Measurements from ENCODE around the gene SLAMF6. TPM values are rescaled to one million over a fixed set of nuclear protein-coding genes. Genes with fewer than 3 reads are reported as not detected.
"Not testable (repeated sequence)": the region's sequence is repeated elsewhere in the genome, so short reads cannot be mapped to it uniquely, and the experiment has no call there.

Gene SLAMF6
- total RNA-seq, 6 donors from 2014 or later, result 2.7 to 10.7 (median 3.4) TPM

DNA sequence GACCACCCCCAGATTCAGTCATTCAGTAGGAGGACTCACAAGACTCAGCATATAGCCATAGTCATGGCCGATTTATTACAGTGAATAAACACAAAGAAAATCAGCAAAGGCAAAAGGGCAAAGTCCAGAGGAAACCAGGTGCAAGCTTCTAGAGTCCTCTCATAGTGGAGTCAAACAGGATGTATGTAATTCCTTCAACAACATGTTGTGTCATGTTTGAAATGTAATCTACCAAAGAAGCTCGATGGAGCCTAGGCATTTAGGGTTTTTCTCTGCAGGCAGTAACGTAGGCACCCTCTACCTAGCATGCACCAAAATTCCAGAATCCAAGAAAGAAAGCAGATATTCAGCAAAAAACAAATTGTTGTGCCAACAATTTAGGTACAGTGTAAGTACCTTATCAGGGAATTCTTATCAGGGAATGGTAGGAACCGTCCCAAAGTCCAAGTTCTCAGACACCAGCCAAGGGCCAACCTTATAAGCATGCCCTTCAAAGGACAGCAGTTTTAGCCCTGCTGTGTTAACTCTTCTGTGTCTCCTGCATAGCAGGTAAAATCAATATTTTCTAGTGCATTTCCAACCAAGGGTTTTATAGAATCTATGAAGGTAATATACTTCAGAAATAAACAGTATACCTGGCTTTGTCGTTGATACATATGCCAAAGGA is 16.1 kb upstream of the SLAMF6 start:
- WGBS, 2 donors, result 70 to 80% methylated on average over 5 of the region's 5 CpGs

DNA sequence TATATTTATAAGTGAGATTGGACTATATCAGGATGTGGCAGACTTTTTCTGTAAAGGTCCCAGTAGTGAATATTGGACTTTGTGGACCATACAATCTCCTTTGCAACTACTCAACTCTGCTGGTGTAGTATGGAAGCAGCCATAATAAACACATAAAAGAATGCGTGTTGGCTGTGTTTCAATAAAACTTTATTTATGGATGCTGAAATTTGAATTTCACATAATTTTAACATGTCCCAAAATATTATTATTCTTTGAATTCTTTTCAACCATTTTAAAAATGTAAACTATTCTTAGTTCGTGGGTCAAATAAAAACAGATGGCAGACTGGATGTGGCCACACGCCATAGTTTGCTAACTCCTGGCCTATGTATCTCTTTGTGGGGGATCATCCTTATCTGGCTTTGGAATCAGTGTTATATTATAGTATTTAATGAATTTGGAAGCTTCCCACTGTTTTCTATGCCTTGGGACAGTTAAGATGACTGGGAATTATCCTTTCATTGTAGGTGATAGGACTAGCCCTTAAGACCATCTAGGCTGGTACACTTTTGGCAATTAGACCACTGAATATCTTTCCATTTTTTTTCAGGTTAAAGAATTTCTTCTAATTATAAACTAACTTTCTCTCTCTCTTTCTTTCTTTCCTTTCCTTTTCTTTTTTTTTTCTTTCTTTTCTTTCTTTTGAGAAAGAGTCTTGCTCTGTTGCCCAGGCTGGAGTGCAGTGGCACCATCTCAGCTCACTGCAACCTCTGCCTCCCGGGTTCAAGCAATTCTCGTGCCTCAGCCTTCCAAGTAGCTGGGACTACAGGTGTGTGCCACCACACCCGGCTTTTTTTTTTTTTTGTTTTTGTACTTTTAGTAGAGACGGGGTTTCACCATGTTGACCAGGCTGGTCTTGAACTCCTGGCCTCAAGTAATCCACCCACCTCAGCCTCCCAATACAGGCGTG is 14.9 kb upstream of the SLAMF6 start:
- no peak overlapping the region for H3K27ac ChIP-seq
- peaks cover 4 to 17% (median 12%) of the 10 kb centered on the region in 4 donors for H3K4me1 ChIP-seq
- H3K9me3 ChIP-seq, result peaks cover 6 to 17% (median 11%) of the 10 kb centered on the region in 4 donors
- no peak overlapping the region for H3K4me3 ChIP-seq
- H3K27me3 ChIP-seq, result no peaks in the 10 kb centered on the region
- ATAC-seq (ENCODE audit: low FRiP score in 2 of 2) (no peak), DNase-seq (no peak)
- WGBS, 2 donors, result 90 to 95% methylated on average over 8 of the region's 8 CpGs
- no peaks in the 10 kb centered on the region for H3K36me3 ChIP-seq
- no peak for TF ChIP-seq EP300 (IDR thresholded peaks at IDR 0.05)
- TF ChIP-seq POLR2AphosphoS5 (IDR thresholded peaks at IDR 0.05), result no peak
- TF ChIP-seq POLR2A (IDR thresholded peaks at IDR 0.05), result no peak
- TF ChIP-seq, protein P1, sequence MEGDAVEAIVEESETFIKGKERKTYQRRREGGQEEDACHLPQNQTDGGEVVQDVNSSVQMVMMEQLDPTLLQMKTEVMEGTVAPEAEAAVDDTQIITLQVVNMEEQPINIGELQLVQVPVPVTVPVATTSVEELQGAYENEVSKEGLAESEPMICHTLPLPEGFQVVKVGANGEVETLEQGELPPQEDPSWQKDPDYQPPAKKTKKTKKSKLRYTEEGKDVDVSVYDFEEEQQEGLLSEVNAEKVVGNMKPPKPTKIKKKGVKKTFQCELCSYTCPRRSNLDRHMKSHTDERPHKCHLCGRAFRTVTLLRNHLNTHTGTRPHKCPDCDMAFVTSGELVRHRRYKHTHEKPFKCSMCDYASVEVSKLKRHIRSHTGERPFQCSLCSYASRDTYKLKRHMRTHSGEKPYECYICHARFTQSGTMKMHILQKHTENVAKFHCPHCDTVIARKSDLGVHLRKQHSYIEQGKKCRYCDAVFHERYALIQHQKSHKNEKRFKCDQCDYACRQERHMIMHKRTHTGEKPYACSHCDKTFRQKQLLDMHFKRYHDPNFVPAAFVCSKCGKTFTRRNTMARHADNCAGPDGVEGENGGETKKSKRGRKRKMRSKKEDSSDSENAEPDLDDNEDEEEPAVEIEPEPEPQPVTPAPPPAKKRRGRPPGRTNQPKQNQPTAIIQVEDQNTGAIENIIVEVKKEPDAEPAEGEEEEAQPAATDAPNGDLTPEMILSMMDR (IDR thresholded peaks at IDR 0.05), result no peak

More for the DNA sequence above, 16.1 kb upstream of the SLAMF6 start:
- no peak overlapping the region for H3K4me3 ChIP-seq
- no peak for DNase-seq
- H3K4me1 ChIP-seq, result peaks cover 4 to 17% (median 12%) of the 10 kb centered on the region in 4 donors
- H3K27ac ChIP-seq, result peak overlapping the region in 1 of 4 donors; percentile 58
- ATAC-seq (ENCODE audit: low FRiP score in 2 of 2), result no peak
- H3K9me3 ChIP-seq, result peaks cover 6 to 14% (median 11%) of the 10 kb centered on the region in 4 donors
- no peaks in the 10 kb centered on the region for H3K27me3 ChIP-seq
- TF ChIP-seq POLR2A (IDR thresholded peaks at IDR 0.05) (no peak), EP300 (IDR thresholded peaks at IDR 0.05) (no peak), POLR2AphosphoS5 (IDR thresholded peaks at IDR 0.05) (no peak)
- TF ChIP-seq, protein P1 (IDR thresholded peaks at IDR 0.05), result no peak
- no peaks in the 10 kb centered on the region for H3K36me3 ChIP-seq

DNA sequence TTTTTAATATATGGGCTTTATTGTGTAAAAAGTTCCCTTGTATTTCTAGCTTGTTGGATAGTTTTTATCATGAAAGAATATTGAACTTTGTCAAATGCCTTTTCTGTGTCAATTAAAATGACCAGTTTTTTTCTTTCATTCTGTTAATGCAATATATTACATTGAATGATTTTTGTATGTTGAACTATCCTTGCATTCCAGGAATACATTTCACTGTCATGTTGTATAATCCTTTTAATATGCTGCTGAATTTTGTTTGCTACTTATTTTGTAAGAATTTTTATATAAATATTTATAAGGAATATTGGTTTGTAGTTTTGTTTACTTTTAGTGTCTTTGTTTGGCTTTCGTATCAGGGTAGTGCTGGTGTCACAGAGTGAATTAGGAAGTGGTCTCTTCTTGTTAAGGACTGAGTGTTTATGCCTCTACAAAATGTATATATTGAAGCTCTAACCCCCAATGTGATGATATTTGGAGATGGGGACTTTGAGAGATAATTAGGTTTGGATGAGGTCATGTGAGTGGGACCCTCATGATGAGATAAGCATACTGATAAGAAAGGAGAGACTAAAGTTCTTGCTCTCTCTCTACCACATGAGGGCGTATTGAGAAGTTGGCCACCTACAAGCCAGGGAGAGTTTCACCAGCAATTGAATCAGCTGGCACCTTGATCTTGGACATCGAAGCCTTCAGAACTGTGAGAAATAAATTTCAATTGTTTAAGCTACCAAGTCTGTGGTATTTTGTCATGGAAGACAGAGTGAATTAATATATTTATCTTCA is 12.0 kb upstream of the SLAMF6 start:
- DNase-seq (no peak), ATAC-seq (ENCODE audit: low FRiP score in 2 of 2) (no peak)
- 72 to 84% methylated on average over 3 of the region's 3 CpGs for WGBS, 2 donors
- H3K4me1 ChIP-seq, result peaks cover 3 to 9% (median 4%) of the 10 kb centered on the region in 4 donors
- H3K9me3 ChIP-seq, result peaks cover 6 to 17% (median 11%) of the 10 kb centered on the region in 4 donors
- H3K36me3 ChIP-seq, result no peaks in the 10 kb centered on the region
- H3K4me3 ChIP-seq, result no peak overlapping the region
- no peak overlapping the region for H3K27ac ChIP-seq
- TF ChIP-seq EP300 (IDR thresholded peaks at IDR 0.05) (no peak), POLR2AphosphoS5 (IDR thresholded peaks at IDR 0.05) (no peak), POLR2A (IDR thresholded peaks at IDR 0.05) (no peak)
- TF ChIP-seq, protein P1 (IDR thresholded peaks at IDR 0.05), result no peak
- no peaks in the 10 kb centered on the region for H3K27me3 ChIP-seq

DNA sequence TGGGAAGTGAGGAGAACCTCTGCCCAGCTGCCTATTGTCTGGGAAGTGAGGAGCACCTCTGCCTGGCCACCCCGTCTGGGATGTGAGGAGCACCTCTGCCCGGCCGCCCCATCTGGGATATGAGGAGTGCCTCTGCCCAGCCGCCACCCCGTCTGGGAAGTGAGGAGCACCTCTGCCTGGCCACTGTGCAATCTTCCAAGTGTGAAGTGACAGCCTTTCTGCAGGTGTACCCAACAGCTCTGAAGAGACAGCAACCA is 9.4 kb upstream of the SLAMF6 start:
- not testable (repeated sequence) for H3K27me3 ChIP-seq; H3K36me3 ChIP-seq; DNase-seq; H3K27ac ChIP-seq; H3K4me3 ChIP-seq; H3K4me1 ChIP-seq; ATAC-seq (ENCODE audit: low FRiP score in 2 of 2)
- WGBS, 2 donors, result 82 to 90% methylated on average over 3 to 4 of the region's 5 CpGs
- H3K9me3 ChIP-seq, result peaks cover 6 to 17% (median 11%) of the 10 kb centered on the region in 4 donors

DNA sequence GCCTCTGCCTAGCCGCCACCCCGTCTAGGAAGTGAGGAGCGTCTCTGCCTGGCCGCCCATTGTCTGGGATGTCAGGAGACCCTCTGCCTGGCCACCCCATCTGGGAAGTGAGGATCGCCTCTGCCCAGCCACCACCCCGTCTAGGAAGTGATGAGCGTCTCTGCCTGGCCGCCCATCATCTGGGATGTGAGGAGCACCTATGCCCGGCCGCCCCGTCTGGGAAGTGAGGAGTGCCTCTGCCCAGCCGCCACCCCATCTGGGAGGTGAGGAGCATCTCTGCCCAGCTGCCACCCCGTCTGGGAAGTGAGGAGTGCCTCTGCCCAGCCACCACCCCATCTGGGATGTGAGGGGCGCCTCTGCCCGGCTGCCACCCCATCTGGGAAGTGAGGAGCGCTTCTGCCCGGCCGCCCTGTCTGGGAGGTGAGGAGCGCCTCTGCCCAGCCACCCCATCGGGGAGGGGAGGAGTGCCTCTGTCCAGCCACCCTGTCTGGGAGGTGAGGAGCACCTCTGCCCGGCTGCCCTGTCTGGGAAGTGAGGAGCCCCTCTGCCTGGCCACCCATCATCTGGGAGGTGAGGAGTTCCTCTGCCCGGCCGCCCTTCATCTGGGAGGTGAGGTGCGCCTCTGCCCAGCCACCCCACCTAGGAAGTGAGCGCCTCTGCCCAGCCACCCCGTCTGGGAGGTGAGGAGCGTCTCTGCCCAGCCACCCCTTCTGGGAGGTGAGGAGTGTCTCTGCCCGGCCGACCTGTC is 8.9 kb upstream of the SLAMF6 start:
- not testable (repeated sequence) for H3K27me3 ChIP-seq; H3K27ac ChIP-seq; H3K36me3 ChIP-seq; H3K4me1 ChIP-seq; ATAC-seq (ENCODE audit: low FRiP score in 2 of 2); H3K4me3 ChIP-seq
- 85 to 87% methylated on average over 16 to 20 of the region's 29 CpGs for WGBS, 2 donors
- peaks cover 6 to 17% (median 11%) of the 10 kb centered on the region in 4 donors for H3K9me3 ChIP-seq
- DNase-seq, result peak in 1 of 2 donors; percentile 54

DNA sequence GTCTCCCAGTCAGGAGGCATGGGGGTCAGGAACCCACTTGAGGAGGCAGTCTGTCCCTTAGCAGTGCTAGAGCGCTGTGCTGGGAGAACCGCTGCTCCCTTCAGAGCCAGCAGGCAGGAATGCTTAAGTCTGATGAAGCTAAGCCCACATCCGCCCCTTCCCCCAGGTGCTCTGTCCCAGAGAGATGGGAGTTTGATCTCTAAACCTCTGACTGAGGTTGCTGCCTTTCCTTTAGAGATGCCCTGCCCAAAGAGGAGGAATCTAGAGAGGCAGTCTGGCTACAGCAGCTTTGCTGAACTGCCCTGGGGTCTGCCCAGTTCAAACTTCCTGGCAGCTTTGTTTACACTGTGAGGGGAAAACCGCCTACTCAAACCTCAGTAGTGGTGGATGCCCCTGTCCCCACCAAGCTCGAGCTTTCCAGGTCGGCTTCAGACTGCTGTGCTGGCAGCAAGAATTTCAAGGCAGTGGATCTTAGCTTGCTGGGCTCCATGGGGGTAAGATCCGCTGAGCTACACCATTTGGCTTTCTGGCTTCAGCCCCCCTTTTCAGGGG is 6.4 kb upstream of the SLAMF6 start:
- not testable (repeated sequence) for H3K4me1 ChIP-seq; ATAC-seq (ENCODE audit: low FRiP score in 2 of 2); H3K4me3 ChIP-seq; DNase-seq; H3K27ac ChIP-seq; H3K36me3 ChIP-seq; H3K9me3 ChIP-seq; H3K27me3 ChIP-seq
- WGBS, 2 donors, result 60 to 76% methylated on average over 4 to 7 of the region's 7 CpGs

DNA sequence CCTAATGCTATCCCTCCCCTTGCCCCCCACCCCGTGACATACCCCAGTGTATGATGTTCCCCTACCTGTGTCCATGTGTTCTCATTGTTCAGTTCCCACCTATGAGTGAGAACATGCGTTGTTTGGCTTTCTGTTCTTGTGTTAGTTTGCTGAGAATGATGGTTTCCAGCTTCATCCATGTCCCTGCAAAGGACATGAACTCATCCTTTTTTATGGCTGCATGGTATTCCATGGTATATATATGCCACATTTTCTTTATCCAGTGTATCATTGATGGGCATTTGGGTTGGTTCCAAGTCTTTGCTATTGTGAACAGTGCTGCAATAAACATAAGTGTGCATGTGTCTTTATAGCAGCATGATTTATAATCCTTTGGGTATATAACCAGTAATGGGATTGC is 734 bp upstream of the SLAMF6 start:
- H3K4me1 ChIP-seq; H3K27me3 ChIP-seq; H3K36me3 ChIP-seq; H3K4me3 ChIP-seq; H3K9me3 ChIP-seq; H3K27ac ChIP-seq; ATAC-seq (ENCODE audit: low FRiP score in 2 of 2); DNase-seq: not testable (repeated sequence)
- WGBS, 2 donors, result 94% methylated on average over 2 of the region's 2 CpGs
